ENCODE data around the gene ADPRM. TPM values are rescaled to one million over a fixed set of nuclear protein-coding genes. Genes with fewer than 3 reads are reported as not detected.

The ADPRM gene
- total RNA-seq, 2 experiments from 2014 or later: 34.2 to 35.0 TPM

- Histone ChIP-seq H3K27ac (ENCODE audit: low read depth in 1 of 2, low read length in 2 of 2) (no peak overlapping the region), H3K4me3 (ENCODE audit: low read length) (no peak overlapping the region), H3K36me3 (ENCODE audit: insufficient read depth, low read length) (no peaks in the 10 kb centered on the region), H3K4me1 (ENCODE audit: insufficient read depth, low read length) (no peaks in the 10 kb centered on the region), H3K27me3 (ENCODE audit: control insufficient read depth in 1 of 2, insufficient read depth in 2 of 2, low read length in 2 of 2) (no peaks in the 10 kb centered on the region), H3K9me3 (ENCODE audit: control insufficient read depth in 1 of 2, insufficient read depth in 1 of 2, low read length in 2 of 2) (no peaks in the 10 kb centered on the region)
- Mint-ChIP-seq H3K27ac (no peak overlapping the region), H3K4me3 (no peak overlapping the region), H3K27me3 (no peaks in the 10 kb centered on the region), H3K4me1 (ENCODE audit: low read depth) (peaks cover 14% of the 10 kb centered on the region), H3K9me3 (no peaks in the 10 kb centered on the region), H3K36me3 (ENCODE audit: low read depth) (no peaks in the 10 kb centered on the region)
- ATAC-seq (ENCODE audit: poor library complexity) (no peak), DNase-seq (no peak)
- POLR2A ChIA-PET: no interaction called here
- intact Hi-C loops (cut with DNase I, micrococcal nuclease): loop anchor here in 1 of 2 experiments (10.0 kb wide), 1 partner anchor 94 kb away; no protein-coding TSS in a partner anchor
- CTCF ChIA-PET: no interaction called here
- TF ChIP-seq CTCF (IDR thresholded peaks at IDR 0.05): no peak
These were observed 41.3 kb downstream of the ADPRM start for GRCh38 chr17:10738521-10739258.

GRCh38 chr17:10739386-10739785, 42.0 kb downstream of the ADPRM start:
- POLR2A ChIA-PET: no interaction called here
- H3K36me3 Mint-ChIP-seq (ENCODE audit: low read depth): no peaks in the 10 kb centered on the region

GRCh38 chr17:10741416-10742135, 44.2 kb downstream of the ADPRM start:
- Histone ChIP-seq H3K4me1 (ENCODE audit: insufficient read depth, low read length) (peaks cover 4% of the 10 kb centered on the region), H3K27me3 (ENCODE audit: control insufficient read depth in 1 of 2, insufficient read depth in 2 of 2, low read length in 2 of 2) (no peaks in the 10 kb centered on the region), H3K27ac (ENCODE audit: low read depth in 1 of 2, low read length in 2 of 2) (no peak overlapping the region), H3K36me3 (ENCODE audit: insufficient read depth, low read length) (no peaks in the 10 kb centered on the region), H3K4me3 (ENCODE audit: low read length) (no peak overlapping the region), H3K9me3 (ENCODE audit: control insufficient read depth in 1 of 2, insufficient read depth in 1 of 2, low read length in 2 of 2) (no peaks in the 10 kb centered on the region)
- H3K9me3 Mint-ChIP-seq: no peaks in the 10 kb centered on the region
- no peaks in the 10 kb centered on the region for H3K36me3 Mint-ChIP-seq (ENCODE audit: low read depth)
- H3K27ac Mint-ChIP-seq: no peak overlapping the region
- no peak for TF ChIP-seq CTCF (IDR thresholded peaks at IDR 0.05)
- peaks cover 33% of the 10 kb centered on the region for H3K4me1 Mint-ChIP-seq (ENCODE audit: low read depth)
- intact Hi-C loops (cut with DNase I, micrococcal nuclease): no loop called here
- H3K4me3 Mint-ChIP-seq: no peak overlapping the region
- ATAC-seq (ENCODE audit: poor library complexity): no peak
- CTCF ChIA-PET: no interaction called here
- H3K27me3 Mint-ChIP-seq: no peaks in the 10 kb centered on the region
- no peak for DNase-seq
- POLR2A ChIA-PET: no interaction called here

More at GRCh38 chr17:10739386-10739785, 42.0 kb downstream of the ADPRM start:
- no peaks in the 10 kb centered on the region for H3K27me3 Mint-ChIP-seq
- no peak overlapping the region for H3K27ac Mint-ChIP-seq
- Histone ChIP-seq H3K27ac (ENCODE audit: low read depth in 1 of 2, low read length in 2 of 2) (no peak overlapping the region), H3K36me3 (ENCODE audit: insufficient read depth, low read length) (no peaks in the 10 kb centered on the region), H3K27me3 (ENCODE audit: control insufficient read depth in 1 of 2, insufficient read depth in 2 of 2, low read length in 2 of 2) (no peaks in the 10 kb centered on the region), H3K4me1 (ENCODE audit: insufficient read depth, low read length) (peaks cover 4% of the 10 kb centered on the region), H3K9me3 (ENCODE audit: control insufficient read depth in 1 of 2, insufficient read depth in 1 of 2, low read length in 2 of 2) (no peaks in the 10 kb centered on the region), H3K4me3 (ENCODE audit: low read length) (no peak overlapping the region)
- no peak overlapping the region for H3K4me3 Mint-ChIP-seq
- intact Hi-C loops (cut with DNase I, micrococcal nuclease): loop anchor here in 1 of 2 experiments (10.0 kb wide), 1 partner anchor 95 kb away; no protein-coding TSS in a partner anchor
- H3K4me1 Mint-ChIP-seq (ENCODE audit: low read depth): peaks cover 21% of the 10 kb centered on the region
- CTCF ChIA-PET: no interaction called here
- no peak for TF ChIP-seq CTCF (IDR thresholded peaks at IDR 0.05)
- DNase-seq (no peak), ATAC-seq (ENCODE audit: poor library complexity) (no peak)
- H3K9me3 Mint-ChIP-seq: no peaks in the 10 kb centered on the region

All from CD4-positive, alpha-beta T cell (primary cell).